T-helper 2 cell treated with Interferon-gamma antibody and Interleukin-4, amounts not matched to agents 5 μg/mL and 100 μg/mL, for 36 hours (primary cell): Measurements from ENCODE around the gene CTNNA3.

Source experiments
- DNase-seq: peaks from one replicate; pipeline ENCODE4 v3.0.0; 2021; ENCODE audit warnings: low spot score
- H3K27ac Mint-ChIP-seq: one replicate; pipeline ENCODE4 v1.8.0; 2021; ENCODE audit warnings: mild to moderate bottlenecking, mixed read lengths
- H3K27me3 Mint-ChIP-seq: one replicate; pipeline ENCODE4 v1.8.0; 2021; ENCODE audit warnings: low read depth, mixed read lengths
- H3K36me3 Mint-ChIP-seq: one replicate; pipeline ENCODE4 v1.8.0; 2021; ENCODE audit warnings: low read depth, mixed read lengths
- H3K4me1 Mint-ChIP-seq: one replicate; pipeline ENCODE4 v1.8.0; 2021; ENCODE audit warnings: low read depth, mixed read lengths
- H3K4me3 Mint-ChIP-seq: one replicate; pipeline ENCODE4 v1.8.0; 2022; ENCODE audit warnings: mild to moderate bottlenecking, moderate library complexity, mixed read lengths
- H3K9me3 Mint-ChIP-seq: one replicate; pipeline ENCODE4 v1.8.0; 2021; ENCODE audit warnings: mixed read lengths

Gene CTNNA3

DNA sequence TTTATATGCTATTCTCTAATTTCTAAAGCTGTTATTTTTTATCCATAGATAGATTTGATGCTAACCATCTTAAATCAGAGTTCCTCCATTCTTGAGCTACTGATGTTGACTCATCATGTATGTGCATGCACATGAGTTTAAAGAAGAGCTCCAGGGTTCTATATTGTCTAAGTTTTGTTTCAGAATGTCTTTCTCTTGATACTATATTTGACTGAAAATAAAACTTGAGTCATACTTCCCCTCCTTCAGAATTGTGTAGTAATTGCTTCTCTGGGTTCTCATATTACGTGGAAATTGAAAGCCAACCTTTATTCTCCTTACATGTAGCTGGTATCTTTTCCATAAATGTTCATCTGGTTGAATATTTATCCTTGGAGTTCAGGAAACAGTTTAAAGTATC lies 680.8 kb downstream of the CTNNA3 start:
- Mint-ChIP-seq H3K4me3 (no peak overlapping the region), H3K4me1 (peaks cover 18% of the 10 kb centered on the region), H3K27me3 (no peaks in the 10 kb centered on the region), H3K9me3 (peaks cover 8% of the 10 kb centered on the region), H3K27ac (no peak overlapping the region), H3K36me3 (no peaks in the 10 kb centered on the region)
- DNase-seq = no peak

DNA sequence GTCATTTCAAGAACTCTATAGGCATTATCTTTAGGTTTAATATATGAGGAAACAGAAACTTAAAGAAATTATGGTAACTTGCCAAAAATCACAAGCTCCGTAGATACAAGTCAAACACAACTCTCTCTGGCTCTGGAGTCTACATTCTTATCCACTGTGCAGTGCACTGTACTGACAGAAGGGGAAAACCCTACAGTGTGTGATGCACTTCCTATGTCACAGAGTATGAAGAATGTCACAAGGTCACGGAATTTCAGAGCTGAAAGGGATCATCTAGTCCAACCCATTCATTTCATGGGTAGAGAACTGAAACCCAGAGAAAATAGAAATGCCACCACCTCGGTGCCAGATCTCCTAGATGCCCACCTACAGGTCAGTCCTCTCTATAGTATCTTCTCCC lies 684.0 kb downstream of the CTNNA3 start:
- peaks cover 5% of the 10 kb centered on the region for H3K9me3 Mint-ChIP-seq
- H3K4me1 Mint-ChIP-seq = peaks cover 11% of the 10 kb centered on the region
- H3K36me3 Mint-ChIP-seq = no peaks in the 10 kb centered on the region
- peaks cover 2% of the 10 kb centered on the region for H3K27me3 Mint-ChIP-seq
- no peak for DNase-seq
- H3K4me3 Mint-ChIP-seq = no peak overlapping the region
- H3K27ac Mint-ChIP-seq = no peak overlapping the region

DNA sequence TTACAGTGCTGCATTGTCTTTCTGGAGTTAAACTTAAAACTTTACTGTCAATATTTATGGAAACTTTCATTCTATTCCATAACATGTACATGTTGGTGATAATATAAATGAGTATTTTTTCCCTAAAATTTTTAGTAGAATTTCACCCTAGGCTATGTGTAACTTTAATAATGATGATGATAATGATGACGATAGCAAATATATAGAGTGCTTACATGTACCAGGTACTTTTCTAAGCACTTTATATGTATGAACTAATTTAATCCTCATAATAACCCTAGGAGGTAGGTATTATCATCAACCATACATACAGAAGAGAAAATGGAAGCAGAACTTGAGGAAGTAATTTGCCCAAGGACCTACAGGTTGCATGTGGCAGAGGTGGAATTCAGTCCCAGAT lies 684.5 kb downstream of the CTNNA3 start:
- Mint-ChIP-seq H3K36me3 (no peaks in the 10 kb centered on the region), H3K9me3 (peaks cover 3% of the 10 kb centered on the region), H3K4me1 (peaks cover 10% of the 10 kb centered on the region), H3K4me3 (no peak overlapping the region), H3K27ac (no peak overlapping the region), H3K27me3 (peaks cover 2% of the 10 kb centered on the region)
- no peak for DNase-seq

DNA sequence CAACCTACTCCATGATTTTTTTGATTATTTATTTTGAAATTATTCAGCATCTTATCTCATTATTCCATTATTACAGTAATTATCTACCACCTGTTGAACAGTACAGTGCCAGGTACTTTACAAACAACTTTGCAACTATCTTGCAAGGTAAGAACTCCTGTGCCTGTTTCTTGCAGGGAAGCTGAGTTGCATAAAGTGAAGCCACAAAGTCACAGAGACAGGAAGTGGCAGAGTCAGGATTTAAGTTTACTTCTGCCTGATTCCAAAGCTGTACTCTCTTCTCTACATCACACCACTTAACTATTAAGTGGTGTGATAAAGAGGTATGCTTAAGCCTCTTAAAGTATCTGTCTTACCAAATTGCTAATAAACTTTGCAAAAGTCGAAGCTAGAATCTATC lies 690.0 kb downstream of the CTNNA3 start:
- H3K4me3 Mint-ChIP-seq = no peak overlapping the region
- H3K9me3 Mint-ChIP-seq = no peaks in the 10 kb centered on the region
- H3K36me3 Mint-ChIP-seq = no peaks in the 10 kb centered on the region
- H3K27me3 Mint-ChIP-seq = peaks cover 6% of the 10 kb centered on the region
- H3K27ac Mint-ChIP-seq = no peak overlapping the region
- no peak for DNase-seq
- no peaks in the 10 kb centered on the region for H3K4me1 Mint-ChIP-seq

DNA sequence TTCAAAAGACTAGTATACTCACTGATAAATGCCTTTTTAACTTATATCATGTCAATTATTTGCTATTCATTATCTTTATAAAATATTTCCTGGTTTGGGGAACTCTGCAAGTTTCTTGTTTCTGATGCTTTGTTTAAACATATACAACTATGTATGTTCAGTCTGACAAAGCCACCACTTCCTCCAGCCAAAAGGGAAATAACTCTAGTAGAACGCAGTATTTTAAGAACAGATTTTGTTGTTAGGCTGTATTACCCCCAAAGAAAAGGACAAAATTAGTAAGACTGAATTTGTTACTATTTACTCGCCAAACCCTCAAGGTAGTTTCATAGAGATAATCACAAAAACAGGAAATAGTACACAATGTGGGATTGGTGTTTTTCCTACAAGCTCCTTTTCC lies 691.3 kb downstream of the CTNNA3 start:
- H3K27ac Mint-ChIP-seq = no peak overlapping the region
- DNase-seq = no peak
- H3K9me3 Mint-ChIP-seq = no peaks in the 10 kb centered on the region

DNA sequence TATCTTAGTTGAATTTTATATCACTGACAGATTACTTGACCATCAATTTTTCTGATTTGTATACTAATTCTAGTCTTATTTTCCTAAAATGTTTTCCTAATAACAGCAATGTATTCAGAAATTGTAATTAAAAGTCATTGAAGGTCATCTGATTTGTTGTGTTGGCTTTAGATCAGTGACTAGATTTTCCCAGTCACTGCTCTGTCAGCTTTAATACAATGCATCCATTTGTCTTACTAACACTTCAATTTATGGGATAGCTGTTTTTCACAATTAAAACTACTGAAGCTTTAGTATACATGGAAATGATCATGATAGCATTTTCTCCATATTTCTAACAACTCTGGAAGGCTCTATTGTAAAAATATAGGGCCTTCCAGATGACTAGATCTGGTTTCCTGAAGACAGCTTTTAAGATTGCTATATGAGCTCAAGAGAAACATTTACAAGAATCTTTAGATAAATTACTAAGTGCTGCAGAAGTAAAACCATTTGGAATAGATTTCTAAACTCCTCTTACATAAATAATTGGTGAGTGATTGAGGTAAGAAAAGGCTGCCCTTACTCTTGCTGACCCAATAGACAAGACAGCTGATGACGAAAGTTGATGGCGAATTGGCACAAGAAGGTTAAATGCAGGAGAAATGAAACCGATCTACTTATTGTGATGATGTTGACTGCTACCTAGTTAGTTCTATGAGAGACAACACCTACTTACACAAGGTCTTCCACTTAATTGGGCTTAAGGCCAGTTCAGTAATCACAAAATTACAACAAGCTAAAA lies 696.0 kb downstream of the CTNNA3 start:
- no peak overlapping the region for H3K4me3 Mint-ChIP-seq
- no peaks in the 10 kb centered on the region for H3K36me3 Mint-ChIP-seq
- H3K4me1 Mint-ChIP-seq = no peaks in the 10 kb centered on the region
- no peak overlapping the region for H3K27ac Mint-ChIP-seq
- DNase-seq = no peak
- no peaks in the 10 kb centered on the region for H3K9me3 Mint-ChIP-seq
- peaks cover 6% of the 10 kb centered on the region for H3K27me3 Mint-ChIP-seq

More for the DNA sequence above, 691.3 kb downstream of the CTNNA3 start:
- H3K36me3 Mint-ChIP-seq = no peaks in the 10 kb centered on the region
- H3K4me3 Mint-ChIP-seq = no peak overlapping the region
- peaks cover 5% of the 10 kb centered on the region for H3K27me3 Mint-ChIP-seq
- no peaks in the 10 kb centered on the region for H3K4me1 Mint-ChIP-seq

DNA sequence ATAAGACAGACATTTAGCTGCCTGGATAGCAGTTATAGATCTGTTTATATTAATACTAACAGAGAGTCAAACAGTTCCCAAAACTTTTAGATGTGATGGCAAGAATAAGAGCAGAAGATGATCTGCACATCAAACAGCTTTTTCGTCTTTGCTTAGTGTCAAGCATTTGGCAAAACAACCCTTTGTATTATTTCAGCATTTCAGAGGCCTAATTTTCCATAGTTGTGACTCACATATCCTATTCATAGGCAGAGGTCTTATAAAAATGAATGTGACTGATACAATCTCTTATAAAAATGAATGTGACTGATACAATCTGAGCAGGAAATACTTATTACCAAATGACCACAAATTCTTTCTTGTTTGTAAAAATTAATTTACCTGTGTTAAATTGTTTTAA lies 699.0 kb downstream of the CTNNA3 start:
- peaks cover 2% of the 10 kb centered on the region for H3K27me3 Mint-ChIP-seq
- no peak overlapping the region for H3K27ac Mint-ChIP-seq
- no peaks in the 10 kb centered on the region for H3K36me3 Mint-ChIP-seq
- no peaks in the 10 kb centered on the region for H3K4me1 Mint-ChIP-seq
- no peak overlapping the region for H3K4me3 Mint-ChIP-seq
- H3K9me3 Mint-ChIP-seq = no peaks in the 10 kb centered on the region
- DNase-seq = no peak

DNA sequence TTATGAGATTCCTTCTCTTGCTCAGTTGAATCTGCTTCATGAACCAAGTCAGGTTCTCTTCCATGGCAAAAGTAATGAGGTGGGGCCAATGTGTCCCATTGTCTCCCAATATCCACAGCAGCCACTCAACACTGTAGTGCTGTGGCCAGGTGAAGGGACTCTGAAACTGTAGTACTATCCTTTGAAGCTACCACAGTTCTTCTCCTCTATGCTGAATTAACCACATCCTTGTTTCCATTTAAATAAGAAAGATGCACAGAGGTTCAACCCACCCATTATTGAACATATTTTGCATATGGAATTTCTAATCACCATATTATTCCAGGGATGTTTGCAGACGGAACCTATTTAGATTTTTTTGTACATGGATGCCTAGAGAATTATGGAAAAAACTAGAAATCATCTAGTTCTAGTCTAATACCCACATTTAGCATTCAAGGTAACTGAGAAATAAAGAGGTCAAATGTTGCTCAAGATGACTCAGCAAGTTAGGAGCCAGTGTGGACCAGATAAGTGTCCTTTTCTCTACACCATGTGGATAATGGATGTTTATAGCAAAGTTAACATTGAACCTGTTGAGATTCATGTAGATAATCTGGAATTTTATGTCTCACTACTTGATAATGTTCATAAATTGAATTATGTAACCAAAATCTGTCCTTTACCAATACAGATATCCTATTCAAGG lies 705.7 kb downstream of the CTNNA3 start:
- Mint-ChIP-seq H3K9me3 (no peaks in the 10 kb centered on the region), H3K27me3 (peaks cover 2% of the 10 kb centered on the region), H3K36me3 (no peaks in the 10 kb centered on the region), H3K4me1 (peaks cover 1% of the 10 kb centered on the region), H3K27ac (no peak overlapping the region), H3K4me3 (no peak overlapping the region)
- no peak for DNase-seq

DNA sequence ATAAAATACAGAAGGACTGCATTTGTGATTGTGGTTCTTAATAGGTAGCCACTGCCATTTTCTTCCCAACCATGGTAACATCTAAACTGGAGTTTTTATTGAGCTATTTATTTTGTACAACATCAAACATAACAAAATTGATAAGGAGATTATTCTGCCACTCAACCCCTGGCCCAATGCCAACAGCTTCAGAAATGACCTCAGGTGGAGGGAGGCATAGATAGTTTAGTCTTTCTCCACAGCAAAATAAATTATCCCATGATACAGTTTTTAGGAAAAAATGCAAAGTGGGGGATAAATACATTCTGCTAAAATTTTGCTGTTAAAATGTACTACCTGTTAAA lies 712.5 kb downstream of the CTNNA3 start:
- Mint-ChIP-seq H3K9me3 (no peaks in the 10 kb centered on the region), H3K36me3 (no peaks in the 10 kb centered on the region), H3K27ac (no peak overlapping the region), H3K27me3 (no peaks in the 10 kb centered on the region), H3K4me3 (no peak overlapping the region), H3K4me1 (no peaks in the 10 kb centered on the region)
- no peak for DNase-seq

DNA sequence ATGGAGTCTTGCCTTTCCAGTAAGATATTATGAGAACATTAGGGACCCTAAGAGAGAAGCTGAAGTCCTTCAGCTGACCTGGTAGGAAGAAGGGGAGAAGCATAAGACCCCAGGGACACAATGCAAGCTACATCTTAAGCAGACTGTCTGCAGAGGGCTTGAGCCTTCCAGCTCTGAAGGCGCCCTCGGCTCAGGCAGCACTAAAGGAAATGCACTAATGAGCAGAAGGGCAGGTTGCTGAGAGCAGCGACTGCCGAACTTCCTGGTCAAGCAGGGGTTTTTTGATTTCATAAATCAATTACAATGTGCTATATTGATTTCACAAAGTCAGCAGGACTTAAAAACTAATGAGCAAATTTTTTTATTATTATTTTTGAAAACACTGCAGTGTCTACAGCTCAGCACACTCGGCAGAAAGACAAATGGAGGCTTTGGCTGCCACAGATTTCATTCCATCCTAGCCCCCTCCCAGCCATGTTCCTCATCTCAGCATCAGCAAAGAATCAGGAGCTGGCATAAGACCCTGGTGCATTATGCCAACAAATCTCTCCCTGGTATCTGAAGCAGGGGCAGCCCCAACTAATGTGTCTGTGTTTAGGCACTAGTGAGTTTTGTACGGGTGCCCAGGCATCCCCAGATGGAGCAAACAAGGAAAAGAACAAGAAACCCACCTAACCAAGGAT lies 713.1 kb downstream of the CTNNA3 start:
- H3K27me3 Mint-ChIP-seq = no peaks in the 10 kb centered on the region
- no peaks in the 10 kb centered on the region for H3K36me3 Mint-ChIP-seq
- no peaks in the 10 kb centered on the region for H3K4me1 Mint-ChIP-seq
- no peak overlapping the region for H3K27ac Mint-ChIP-seq
- no peaks in the 10 kb centered on the region for H3K9me3 Mint-ChIP-seq
- H3K4me3 Mint-ChIP-seq = no peak overlapping the region
- DNase-seq = no peak

DNA sequence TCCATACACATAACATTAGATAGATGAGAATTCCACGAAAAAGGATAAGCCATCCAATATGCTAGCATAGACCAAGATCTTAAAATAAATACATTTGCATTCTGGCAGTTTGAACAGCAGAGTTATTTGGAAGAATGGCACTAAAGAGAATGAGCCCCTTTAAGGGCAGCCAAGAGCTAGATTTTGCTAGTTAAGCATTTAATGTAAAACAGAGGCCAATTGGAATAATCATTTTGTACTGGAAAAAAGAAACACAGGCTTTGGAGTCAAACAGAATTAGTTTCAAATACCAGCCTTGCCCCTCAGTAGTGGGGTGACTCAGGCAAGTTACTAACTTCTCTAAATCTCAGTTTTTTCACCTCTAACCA lies 714.0 kb downstream of the CTNNA3 start:
- H3K4me3 Mint-ChIP-seq = no peak overlapping the region
- H3K4me1 Mint-ChIP-seq = no peaks in the 10 kb centered on the region
- H3K27me3 Mint-ChIP-seq = no peaks in the 10 kb centered on the region
- no peak overlapping the region for H3K27ac Mint-ChIP-seq
- no peaks in the 10 kb centered on the region for H3K36me3 Mint-ChIP-seq
- H3K9me3 Mint-ChIP-seq = no peaks in the 10 kb centered on the region
- no peak for DNase-seq

DNA sequence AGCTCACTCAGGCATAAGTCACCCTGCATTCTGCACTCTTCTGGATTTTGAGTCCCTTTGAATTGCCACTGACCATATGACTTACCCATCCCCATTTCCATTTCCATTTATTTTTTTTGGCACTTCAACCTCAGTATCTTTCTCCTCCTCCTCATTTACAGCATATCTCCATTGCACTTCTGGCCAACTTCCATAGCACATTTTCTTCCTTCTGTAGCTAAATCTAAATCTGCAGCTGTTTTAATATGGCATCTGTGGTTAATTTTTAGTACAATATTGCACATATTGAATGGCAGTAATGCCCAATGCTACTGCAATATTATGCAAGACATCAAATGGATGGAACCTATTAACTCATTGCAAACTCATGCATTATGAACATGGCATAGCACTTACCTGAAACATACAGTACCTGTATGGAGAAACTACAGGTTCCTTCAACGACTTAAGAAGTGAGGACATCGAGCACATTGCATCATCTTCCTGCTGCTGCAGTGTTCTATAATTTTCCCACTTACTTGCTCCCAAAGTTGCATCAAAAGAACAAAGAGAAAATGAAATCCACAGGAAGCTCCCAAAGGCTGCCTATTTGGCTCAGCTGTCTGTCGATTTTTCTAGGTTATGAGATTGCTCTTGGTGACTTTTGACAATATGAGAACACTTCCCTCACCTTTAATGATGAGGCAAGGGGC lies 714.5 kb downstream of the CTNNA3 start:
- Mint-ChIP-seq H3K27me3 (no peaks in the 10 kb centered on the region), H3K4me3 (no peak overlapping the region), H3K27ac (no peak overlapping the region), H3K9me3 (no peaks in the 10 kb centered on the region), H3K4me1 (no peaks in the 10 kb centered on the region), H3K36me3 (no peaks in the 10 kb centered on the region)
- no peak for DNase-seq

DNA sequence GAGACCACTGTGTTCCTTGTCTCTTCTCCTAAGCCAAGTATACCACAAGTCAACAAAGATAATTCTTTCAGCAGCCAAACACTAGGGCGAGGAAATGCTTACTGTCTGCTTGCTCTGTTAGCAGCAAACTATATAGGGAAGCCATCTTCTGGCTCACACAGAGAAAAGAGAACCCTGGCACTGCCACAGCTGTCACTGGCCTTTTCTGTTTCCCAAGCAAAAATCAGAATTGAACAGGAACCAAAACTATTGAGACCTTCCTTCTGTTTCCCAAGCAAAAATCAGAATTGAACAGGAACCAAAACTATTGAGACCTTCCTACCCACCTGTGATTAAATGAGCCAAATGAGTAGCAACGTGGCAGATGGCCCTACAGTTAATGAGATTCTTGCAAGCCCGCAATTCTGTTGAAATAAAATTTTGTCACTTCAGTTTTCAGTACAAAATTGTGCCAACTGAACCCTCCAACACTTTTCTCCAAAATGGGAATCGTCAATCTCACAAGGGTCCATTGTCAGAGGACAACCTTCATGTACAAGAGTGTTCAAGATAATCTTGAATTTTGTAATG lies 715.7 kb downstream of the CTNNA3 start:
- Mint-ChIP-seq H3K4me1 (no peaks in the 10 kb centered on the region), H3K27me3 (no peaks in the 10 kb centered on the region), H3K4me3 (no peak overlapping the region), H3K36me3 (no peaks in the 10 kb centered on the region), H3K9me3 (no peaks in the 10 kb centered on the region), H3K27ac (no peak overlapping the region)
- no peak for DNase-seq

DNA sequence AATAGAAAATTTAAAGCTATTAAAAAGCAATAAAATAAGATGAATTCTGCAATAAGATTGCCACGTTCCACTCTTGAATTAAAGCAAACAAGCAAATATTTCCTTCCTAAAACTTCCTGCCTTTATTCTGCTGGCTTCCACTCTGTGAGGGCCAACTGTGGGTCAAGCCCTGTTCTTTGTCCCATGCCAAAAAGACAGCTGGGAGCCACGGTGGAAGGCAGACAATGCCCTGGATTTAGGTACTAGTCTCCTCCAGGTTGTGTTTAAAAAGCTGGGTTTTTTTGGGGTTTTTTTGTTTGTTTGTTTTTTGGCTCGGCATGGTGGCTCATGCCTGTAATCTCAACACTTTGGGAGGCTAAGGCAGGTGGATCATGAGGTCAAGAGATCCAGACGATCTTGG lies 731.0 kb downstream of the CTNNA3 start:
- Mint-ChIP-seq H3K36me3 (no peaks in the 10 kb centered on the region), H3K9me3 (no peaks in the 10 kb centered on the region), H3K27me3 (no peaks in the 10 kb centered on the region), H3K4me1 (no peaks in the 10 kb centered on the region), H3K4me3 (no peak overlapping the region), H3K27ac (no peak overlapping the region)
- DNase-seq = no peak
